Measurements from ENCODE around the gene CAMK1D.

GRCh38 chr10:12707461-12708185 lies 358.3 kb downstream of the CAMK1D start:
- peak in 2 of 3 donors; percentile 25 to 40 for TF ChIP-seq CTCF (IDR thresholded peaks at IDR 0.05)
- TF ChIP-seq POLR2A (IDR thresholded peaks at IDR 0.05), result no peak
- no peak for TF ChIP-seq POLR2AphosphoS5 (IDR thresholded peaks at IDR 0.05)

Measured in breast epithelium (tissue), 3 donors.